Duodenal mucosa (tissue), 2 donors: Measurements from ENCODE around the gene SCO1.
"Not testable (repeated sequence)": the region's sequence is repeated elsewhere in the genome, so short reads cannot be mapped to it uniquely, and the experiment has no call there.

Source experiments
- H3K27ac ChIP-seq: one replicate; pipeline ENCODE4 v1.7.0; 2013; ENCODE audit warnings: low read depth, low read length
- H3K27me3 ChIP-seq, 2 donors: one replicate each; pipeline ENCODE4 v1.7.0; 2013; ENCODE audit warnings: low read length in 2 of 2, control low read depth in 1 of 2; ENCODE audit not compliant: insufficient read depth in 2 of 2, control insufficient read depth in 1 of 2
- H3K36me3 ChIP-seq, 2 donors: one replicate each; pipeline ENCODE4 v1.7.0; 2013; ENCODE audit warnings: low read length in 2 of 2, control low read depth in 1 of 2; ENCODE audit not compliant: insufficient read depth in 2 of 2, control insufficient read depth in 1 of 2
- H3K4me1 ChIP-seq, 2 donors: one replicate each; pipeline ENCODE4 v1.7.0; 2013; ENCODE audit warnings: low read length in 2 of 2, control low read depth in 1 of 2; ENCODE audit not compliant: insufficient read depth in 2 of 2, control insufficient read depth in 1 of 2
- H3K4me3 ChIP-seq, 2 donors: one replicate each; pipeline ENCODE4 v1.7.0; 2013; ENCODE audit warnings: low read length in 2 of 2, low read depth in 1 of 2
- H3K9ac ChIP-seq, 2 donors: one replicate each; pipeline ENCODE4 v1.7.0; 2013; ENCODE audit warnings: low read length in 2 of 2, low read depth in 1 of 2
- H3K9me3 ChIP-seq, 2 donors: one replicate each; pipeline ENCODE4 v1.7.0; 2013; ENCODE audit warnings: low read length in 2 of 2, control low read depth in 1 of 2; ENCODE audit not compliant: control insufficient read depth in 1 of 2

SCO1 gene

DNA sequence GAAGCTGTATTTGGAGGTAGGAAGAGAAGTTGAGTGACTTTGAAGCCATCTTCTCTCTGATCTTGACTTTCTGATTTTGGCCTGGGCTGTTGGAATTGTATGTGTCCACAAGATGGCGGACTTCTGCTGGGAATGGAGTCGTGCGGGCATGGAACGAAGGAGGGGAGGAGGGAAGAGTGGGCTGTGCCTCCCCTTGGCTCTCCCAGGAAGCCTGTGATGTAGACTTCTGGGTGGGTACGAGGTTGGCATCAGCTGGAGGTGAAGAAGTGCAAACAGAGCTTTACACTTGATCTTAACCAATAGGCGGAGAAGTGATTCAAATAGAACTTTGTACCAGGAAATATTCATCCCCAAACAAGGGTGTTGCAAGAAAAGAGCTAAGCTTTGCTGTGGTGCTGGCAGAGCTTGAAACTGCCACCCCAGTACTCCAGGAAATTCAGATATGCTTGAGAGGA is 39.9 kb upstream of the SCO1 start:
- Histone ChIP-seq H3K4me1 (peaks cover 25 to 41% of the 10 kb centered on the region in 2 donors), H3K36me3 (no peaks in the 10 kb centered on the region), H3K9ac (no peak overlapping the region), H3K9me3 (no peaks in the 10 kb centered on the region), H3K27ac (no peak overlapping the region), H3K4me3 (no peak overlapping the region), H3K27me3 (no peaks in the 10 kb centered on the region)

DNA sequence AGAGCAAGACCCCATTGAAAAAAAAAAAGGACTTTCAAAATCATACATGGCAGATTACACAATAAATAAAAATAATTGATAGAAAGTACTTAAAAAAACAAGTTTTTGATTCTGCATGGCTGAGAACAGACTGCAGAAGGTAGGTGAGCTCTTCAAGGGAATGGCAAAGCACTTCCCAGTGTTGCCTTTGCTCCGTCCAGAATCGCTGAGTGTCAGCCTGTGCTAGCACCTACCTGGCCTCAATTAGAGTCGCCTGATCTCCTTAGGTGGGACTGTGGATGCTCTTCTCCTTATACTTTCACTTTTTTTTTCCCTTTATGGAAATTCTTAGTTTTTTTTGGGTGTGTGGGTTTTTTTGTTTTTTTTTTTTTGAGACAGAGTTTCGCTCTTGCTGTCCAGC is 38.5 kb upstream of the SCO1 start:
- Histone ChIP-seq H3K36me3 (no peaks in the 10 kb centered on the region), H3K27ac (no peak overlapping the region), H3K4me3 (no peak overlapping the region), H3K4me1 (peaks cover 30 to 41% of the 10 kb centered on the region in 2 donors), H3K9me3 (no peaks in the 10 kb centered on the region), H3K9ac (no peak overlapping the region), H3K27me3 (no peaks in the 10 kb centered on the region)

DNA sequence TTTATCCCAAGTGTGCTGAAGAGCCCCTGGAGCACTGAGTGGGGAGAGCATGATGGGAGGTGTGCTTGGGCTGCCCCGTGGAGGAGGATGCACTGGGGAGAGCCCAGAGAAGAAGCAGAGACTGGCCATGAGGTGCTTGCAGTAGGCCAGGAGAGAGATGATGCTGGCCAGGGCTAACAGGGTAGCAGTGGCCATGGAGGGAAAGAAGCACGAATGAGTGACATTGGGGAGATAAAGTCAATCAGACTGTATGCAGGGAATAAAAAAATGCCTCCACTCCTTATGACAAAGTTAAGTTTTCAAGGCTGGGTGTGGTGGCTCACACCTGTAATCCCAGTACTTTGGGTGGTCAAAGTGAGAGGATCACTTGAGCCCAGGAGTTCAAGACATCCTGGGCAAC is 37.9 kb upstream of the SCO1 start:
- Histone ChIP-seq H3K4me3 (no peak overlapping the region), H3K4me1 (peaks cover 30 to 41% of the 10 kb centered on the region in 2 donors), H3K36me3 (no peaks in the 10 kb centered on the region), H3K9ac (no peak overlapping the region), H3K9me3 (no peaks in the 10 kb centered on the region), H3K27me3 (no peaks in the 10 kb centered on the region), H3K27ac (no peak overlapping the region)

DNA sequence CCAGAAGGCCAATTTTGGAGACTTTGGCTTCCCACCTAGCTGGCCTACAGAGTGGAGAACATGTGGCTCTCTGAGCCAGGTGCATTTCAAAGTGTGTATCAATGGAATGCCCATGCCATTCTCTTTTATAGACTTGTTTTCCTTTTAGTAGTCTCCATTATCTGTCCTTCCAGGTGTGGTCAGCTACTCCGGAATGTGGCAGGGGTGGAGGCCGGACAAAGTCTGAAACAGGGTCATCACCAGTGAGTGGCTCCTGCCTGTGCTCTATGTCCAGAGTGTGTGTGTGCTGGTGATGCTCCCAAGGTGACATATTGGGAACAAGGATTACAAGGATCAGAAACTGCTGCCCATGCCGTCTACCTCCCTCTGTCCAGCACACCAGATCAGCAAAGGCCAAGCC is 36.3 kb upstream of the SCO1 start:
- Histone ChIP-seq H3K4me1 (peaks cover 27 to 38% of the 10 kb centered on the region in 2 donors), H3K9ac (no peak overlapping the region), H3K27ac (no peak overlapping the region), H3K36me3 (no peaks in the 10 kb centered on the region), H3K4me3 (no peak overlapping the region), H3K27me3 (no peaks in the 10 kb centered on the region), H3K9me3 (no peaks in the 10 kb centered on the region)

- H3K27ac ChIP-seq = not testable (repeated sequence)
Observed at GRCh38 chr17:10732121-10732520, 34.8 kb upstream of the SCO1 start.

DNA sequence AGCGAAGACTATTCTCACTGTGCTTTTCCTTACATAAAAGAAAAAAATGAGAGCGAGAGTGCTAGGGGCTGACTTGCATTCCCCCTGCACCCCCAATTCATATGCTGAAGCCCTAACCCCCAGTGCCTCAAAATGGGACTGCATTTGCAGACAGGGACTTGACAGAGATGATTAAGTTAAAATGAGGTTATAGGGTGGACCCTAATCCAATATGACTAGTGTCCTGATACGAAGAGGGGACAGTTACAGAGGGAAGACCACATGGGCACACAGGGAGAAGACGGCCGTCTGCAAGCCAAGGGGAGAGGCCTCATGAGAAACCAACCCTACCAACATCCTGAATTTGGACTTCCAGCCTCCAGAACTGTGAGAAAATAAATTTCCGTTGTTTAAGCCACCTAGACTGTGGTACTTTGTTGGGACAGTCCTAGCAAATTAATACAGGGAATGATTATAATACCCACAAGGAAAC is 34.1 kb upstream of the SCO1 start:
- H3K9ac ChIP-seq = peak overlapping the region in 1 of 2 donors; percentile 84
- no peaks in the 10 kb centered on the region for H3K9me3 ChIP-seq
- peak overlapping the region in 1 of 2 donors; percentile 68 for H3K4me3 ChIP-seq
- H3K27ac ChIP-seq = no peak overlapping the region
- H3K4me1 ChIP-seq = peaks cover 12 to 22% of the 10 kb centered on the region in 2 donors
- H3K36me3 ChIP-seq = no peaks in the 10 kb centered on the region
- H3K27me3 ChIP-seq = no peaks in the 10 kb centered on the region

More at GRCh38 chr17:10732121-10732520, 34.8 kb upstream of the SCO1 start:
- peaks cover 16 to 27% of the 10 kb centered on the region in 2 donors for H3K4me1 ChIP-seq
- H3K9me3 ChIP-seq, H3K4me3 ChIP-seq, H3K27me3 ChIP-seq, H3K36me3 ChIP-seq, H3K9ac ChIP-seq: not testable (repeated sequence)

GRCh38 chr17:10730247-10730646 is 32.9 kb upstream of the SCO1 start:
- peak overlapping the region; percentile 68 to 75 for H3K4me3 ChIP-seq
- peaks cover 15 to 30% of the 10 kb centered on the region in 2 donors for H3K4me1 ChIP-seq
- H3K9me3 ChIP-seq, H3K36me3 ChIP-seq, H3K27me3 ChIP-seq: not testable (repeated sequence)
- peak overlapping the region; percentile 90 for H3K27ac ChIP-seq
- H3K9ac ChIP-seq = peak overlapping the region; percentile 58 to 84

GRCh38 chr17:10729334-10730193 is 32.2 kb upstream of the SCO1 start, which contains the start of gene TMEM220:
TMEM220 (minus strand) TSS chr17:10730023; CDS start chr17:10729851, 172 bp downstream.
- H3K9me3 ChIP-seq = no peaks in the 10 kb centered on the region
- peaks cover 0 to 4% of the 10 kb centered on the region in 2 donors for H3K36me3 ChIP-seq
- H3K27me3 ChIP-seq = no peaks in the 10 kb centered on the region
- peak within 1 kb of the TSS; percentile 58 to 84 for H3K9ac ChIP-seq
- H3K4me3 ChIP-seq = peak within 1 kb of the TSS; percentile 68 to 75
- peak within 1 kb of the TSS; percentile 90 for H3K27ac ChIP-seq
- peaks cover 22 to 35% of the 10 kb centered on the region in 2 donors for H3K4me1 ChIP-seq

DNA sequence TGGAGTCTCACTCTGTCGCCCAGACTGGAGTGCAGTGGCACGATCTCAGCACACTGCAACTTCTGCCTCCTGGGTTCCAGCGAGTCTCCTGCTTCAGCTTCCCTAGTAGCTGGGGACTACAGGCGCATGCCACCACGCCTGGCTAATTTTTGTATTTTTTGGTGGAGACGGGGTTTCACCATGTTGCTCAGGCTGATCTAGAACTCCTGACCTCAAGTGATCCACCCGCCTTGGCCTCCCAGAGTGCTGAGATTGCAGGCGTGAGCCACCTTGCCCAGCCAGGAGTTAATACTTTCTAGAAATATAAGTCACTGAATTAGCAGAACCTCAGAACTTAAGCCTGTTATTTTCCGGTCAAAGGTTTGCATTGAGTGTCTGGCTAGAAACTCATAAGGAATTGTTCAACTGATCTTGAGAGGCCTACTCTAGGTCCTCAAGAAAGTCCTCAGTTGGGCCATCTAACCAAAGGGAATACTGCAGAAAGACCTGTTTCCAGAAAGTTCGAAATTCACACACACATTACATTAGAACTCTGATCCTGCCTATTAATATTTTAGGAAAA is 31.1 kb upstream of the SCO1 start:
- Histone ChIP-seq H3K9me3 (no peaks in the 10 kb centered on the region), H3K4me3 (no peak overlapping the region), H3K27ac (no peak overlapping the region), H3K27me3 (no peaks in the 10 kb centered on the region), H3K36me3 (peaks cover 0 to 4% of the 10 kb centered on the region in 2 donors), H3K9ac (peak overlapping the region in 1 of 2 donors; percentile 6), H3K4me1 (peaks cover 22 to 35% of the 10 kb centered on the region in 2 donors)

GRCh38 chr17:10727192-10727591 is 29.9 kb upstream of the SCO1 start:
- H3K36me3 ChIP-seq = peaks cover 0 to 9% of the 10 kb centered on the region in 2 donors
- peaks cover 19 to 27% of the 10 kb centered on the region in 2 donors for H3K4me1 ChIP-seq
- no peak overlapping the region for H3K9ac ChIP-seq
- H3K27me3 ChIP-seq = no peaks in the 10 kb centered on the region
- no peaks in the 10 kb centered on the region for H3K9me3 ChIP-seq
- no peak overlapping the region for H3K4me3 ChIP-seq
- H3K27ac ChIP-seq = no peak overlapping the region
